A673 (cell line): ENCODE data around the gene CNTN1. TPM values are rescaled to one million over a fixed set of nuclear protein-coding genes. Genes with fewer than 3 reads are reported as not detected.

ENCODE experiments used
- BruUV-seq: library from RNA; stranded (reverse); fragments of 400-500 nt; replicated peaks from 2 replicates; lab custom pipeline; 2021; lab: Mats Ljungman, UMichigan
- CTCF ChIA-PET: fragments of 300-600 bp; sonication (Branson Sonifier 250); formaldehyde crosslinking; loops from one replicate; lab custom pipeline; 2022; ENCODE audit warnings: antibody characterized with exemption; lab: Charles Lee
- POLR2A ChIA-PET: fragments of 300-600 bp; sonication (Branson Sonifier 250); formaldehyde crosslinking; loops from one replicate; lab custom pipeline; 2022; ENCODE audit warnings: antibody characterized with exemption; ENCODE audit not compliant: low non-redundant PET; lab: Charles Lee
- DNase-seq: peaks from one replicate; pipeline ENCODE4 v3.0.0-alpha.2; 2015; ENCODE audit warnings: low spot score
- H3K27ac ChIP-seq: fragments of 200-600 bp; sonication (generic); 2 replicates; pipeline ENCODE4 v1.5.1; 2016; ENCODE audit warnings: mixed run types, low read depth, mild to moderate bottlenecking, mixed read lengths, antibody characterized with exemption, low read length; ENCODE audit not compliant: poor library complexity, severe bottlenecking
- H3K27me3 ChIP-seq: fragments of 200-600 bp; sonication (generic); replicated peaks from 2 replicates; pipeline ENCODE4 v1.6.1; 2017; ENCODE audit warnings: mixed run types, low read depth, mild to moderate bottlenecking, mixed read lengths, antibody characterized with exemption, low read length; ENCODE audit not compliant: insufficient read depth, poor library complexity
- H3K36me3 ChIP-seq: fragments of 200-600 bp; sonication (generic); 2 replicates; pipeline ENCODE4 v1.6.1; 2016; ENCODE audit warnings: mixed run types, mild to moderate bottlenecking, mixed read lengths, antibody characterized with exemption, low read length; ENCODE audit not compliant: insufficient read depth, poor library complexity, severe bottlenecking
- H3K4me1 ChIP-seq: fragments of 200-600 bp; sonication (generic); 2 replicates; pipeline ENCODE4 v1.6.1; 2017; ENCODE audit warnings: mixed run types, mild to moderate bottlenecking, mixed read lengths, antibody characterized with exemption, low read length; ENCODE audit not compliant: insufficient read depth, poor library complexity, severe bottlenecking
- H3K4me3 ChIP-seq: fragments of 200-600 bp; sonication (generic); 2 replicates; pipeline ENCODE4 v1.5.1; 2016; ENCODE audit warnings: low read depth, mixed run types, mild to moderate bottlenecking, mixed read lengths, low read length; ENCODE audit not compliant: poor library complexity, severe bottlenecking
- H3K9me3 ChIP-seq: fragments of 200-600 bp; sonication (generic); 2 replicates; pipeline ENCODE4 v1.6.1; 2016; ENCODE audit warnings: mixed run types, low read depth, mild to moderate bottlenecking, mixed read lengths, antibody characterized with exemption, low read length; ENCODE audit not compliant: poor library complexity, severe bottlenecking
- CTCF ChIP-seq: fragments of 300-800, 200-600 bp; sonication (generic); conservative IDR thresholded peaks from 2 replicates; pipeline ENCODE4 v1.5.1; 2017; ENCODE audit warnings: low read depth, mild to moderate bottlenecking, antibody characterized with exemption, low read length, moderate library complexity, mixed read lengths
- EZH2 ChIP-seq: fragments of 200-600 bp; sonication (generic); IDR thresholded peaks from 2 replicates; pipeline ENCODE4 v1.6.1; 2017; ENCODE audit warnings: borderline replicate concordance, low read depth, mild to moderate bottlenecking, mixed read lengths, antibody characterized with exemption, low read length; ENCODE audit not compliant: poor library complexity, severe bottlenecking
- intact Hi-C: fragments of 100-400 bp; cut with micrococcal nuclease; formaldehyde crosslinking; loops from one replicate; pipeline ENCODE4 v1.10.0; 2022; ENCODE audit not compliant: unreplicated experiment
- total RNA-seq: library from RNA; stranded (reverse); gene quantifications from 2 replicates; pipeline ENCODE4 v1.2.3, GENCODE V29; 2021

CNTN1 gene
- total RNA-seq, 1 experiment from 2014 or later, result 0.90 TPM

DNA sequence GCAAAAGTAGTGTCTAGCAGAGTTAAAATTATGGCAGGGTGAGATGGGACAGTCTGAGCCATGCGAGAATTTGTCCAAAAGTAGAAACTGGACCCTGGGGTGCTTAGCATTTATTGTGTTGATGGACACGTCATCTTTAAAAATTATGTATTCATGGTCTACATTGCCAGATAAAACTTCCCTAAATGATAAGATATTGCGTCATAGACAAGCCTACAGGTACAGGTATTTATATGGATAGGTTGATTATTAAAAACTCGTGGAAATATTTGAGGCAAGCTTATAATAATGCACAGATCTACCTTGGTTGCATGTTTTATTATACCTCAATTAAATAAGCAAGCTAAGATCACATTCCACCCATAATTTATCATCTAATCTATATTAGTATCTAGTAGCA, 299.9 kb downstream of the CNTN1 start:
- Histone ChIP-seq H3K27ac (no peak overlapping the region), H3K9me3 (no peaks in the 10 kb centered on the region), H3K4me3 (no peak overlapping the region), H3K36me3 (no peaks in the 10 kb centered on the region), H3K27me3 (no peaks in the 10 kb centered on the region), H3K4me1 (no peaks in the 10 kb centered on the region)
- TF ChIP-seq CTCF (no peak), EZH2 (no peak)
- no TSS peak for BruUV-seq
- intact Hi-C loops, result no loop called here
- POLR2A ChIA-PET, result no interaction called here
- no peak for DNase-seq
- CTCF ChIA-PET, result no interaction called here

GRCh38 chr12:40992674-40993073, 300.4 kb downstream of the CNTN1 start:
- H3K4me1 ChIP-seq, result no peaks in the 10 kb centered on the region
- H3K9me3 ChIP-seq, result no peaks in the 10 kb centered on the region
- H3K27me3 ChIP-seq, result no peaks in the 10 kb centered on the region
- CTCF ChIA-PET, result no interaction called here
- intact Hi-C loops, result no loop called here
- no peak overlapping the region for H3K4me3 ChIP-seq
- DNase-seq, result no peak
- H3K27ac ChIP-seq, result no peak overlapping the region
- no peaks in the 10 kb centered on the region for H3K36me3 ChIP-seq
- BruUV-seq, result no TSS peak
- TF ChIP-seq CTCF (no peak), EZH2 (no peak)
- POLR2A ChIA-PET, result no interaction called here

DNA sequence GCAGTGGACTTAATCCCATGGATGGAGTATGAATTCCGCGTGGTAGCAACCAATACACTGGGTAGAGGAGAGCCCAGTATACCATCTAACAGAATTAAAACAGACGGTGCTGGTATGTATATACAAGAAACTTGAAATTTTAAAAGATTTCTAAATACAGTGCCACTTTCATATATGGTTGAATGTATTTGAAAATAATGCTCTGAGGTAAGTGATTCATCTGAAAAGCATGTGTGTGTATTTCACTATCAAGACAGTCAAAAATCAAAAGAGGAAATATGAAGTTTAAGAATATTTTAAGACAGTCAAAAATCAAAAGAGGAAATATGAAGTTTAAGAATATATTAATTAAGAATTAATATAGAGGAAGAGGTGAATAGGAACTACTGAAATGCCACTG, 300.9 kb downstream of the CNTN1 start:
- POLR2A ChIA-PET, result no interaction called here
- Histone ChIP-seq H3K36me3 (no peaks in the 10 kb centered on the region), H3K4me1 (no peaks in the 10 kb centered on the region), H3K27me3 (no peaks in the 10 kb centered on the region), H3K27ac (no peak overlapping the region), H3K4me3 (no peak overlapping the region), H3K9me3 (no peaks in the 10 kb centered on the region)
- DNase-seq, result no peak
- no peak for TF ChIP-seq EZH2
- no peak for TF ChIP-seq CTCF
- intact Hi-C loops, result no loop called here
- no TSS peak for BruUV-seq
- CTCF ChIA-PET, result no interaction called here
